ENCODE results near the gene GJD4.

DNA sequence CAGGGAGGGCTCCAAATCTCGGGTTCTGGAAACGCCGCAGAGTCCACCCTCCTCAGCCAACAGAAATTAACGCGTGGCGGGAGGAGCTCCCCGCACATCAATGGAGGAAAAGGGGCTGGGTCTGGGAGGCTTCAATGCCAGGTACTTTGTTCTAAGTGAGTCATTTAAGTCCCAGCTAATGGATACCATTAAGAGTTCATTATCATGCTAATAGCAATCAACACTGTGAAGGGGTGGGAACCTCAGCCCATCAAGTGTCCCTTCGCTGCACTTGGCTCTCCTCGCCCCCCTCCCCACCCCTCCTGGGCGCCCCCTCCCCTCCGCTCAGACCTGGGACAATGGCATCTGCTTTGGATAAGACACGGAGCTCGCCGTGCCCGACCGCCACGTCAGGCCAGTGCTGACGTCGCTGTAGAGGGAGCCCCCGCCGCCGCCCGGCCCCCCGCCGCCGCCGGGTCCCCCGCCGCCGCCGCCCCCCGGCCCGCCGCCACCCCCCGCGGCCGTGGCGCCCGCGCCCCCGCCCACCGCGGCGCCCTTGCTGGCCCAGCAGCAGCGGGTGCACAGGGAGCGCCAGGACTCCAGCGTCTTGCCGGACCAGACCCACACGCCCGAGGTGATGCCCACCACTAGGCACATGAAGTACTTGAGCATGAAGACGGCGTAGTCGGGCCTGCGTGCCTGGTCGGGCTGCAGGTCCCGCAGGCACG lies 34.0 kb downstream of the GJD4 start:
- no peak for TF ChIP-seq POLR2A (IDR thresholded peaks at IDR 0.05; ENCODE audit: low read depth, low read length)
- TF ChIP-seq POLR2AphosphoS5 (IDR thresholded peaks at IDR 0.05; ENCODE audit: low read depth, low read length) = no peak
- no peak for TF ChIP-seq TAF1 (IDR thresholded peaks at IDR 0.05; ENCODE audit: low read depth, low read length)
- no peak for TF ChIP-seq POU2F2 (IDR thresholded peaks at IDR 0.05; ENCODE audit: low read depth, low read length)
